ENCODE measurements around the gene COL18A1. TPM values are rescaled to one million over a fixed set of nuclear protein-coding genes. Genes with fewer than 3 reads are reported as not detected.
A peak's percentile ranks its signal among the peaks of the same experiment; 100 is the strongest.

Gene COL18A1
- total and polyA plus RNA-seq, 11 donors = 31.7 to 109 (median 59.0) TPM

DNA sequence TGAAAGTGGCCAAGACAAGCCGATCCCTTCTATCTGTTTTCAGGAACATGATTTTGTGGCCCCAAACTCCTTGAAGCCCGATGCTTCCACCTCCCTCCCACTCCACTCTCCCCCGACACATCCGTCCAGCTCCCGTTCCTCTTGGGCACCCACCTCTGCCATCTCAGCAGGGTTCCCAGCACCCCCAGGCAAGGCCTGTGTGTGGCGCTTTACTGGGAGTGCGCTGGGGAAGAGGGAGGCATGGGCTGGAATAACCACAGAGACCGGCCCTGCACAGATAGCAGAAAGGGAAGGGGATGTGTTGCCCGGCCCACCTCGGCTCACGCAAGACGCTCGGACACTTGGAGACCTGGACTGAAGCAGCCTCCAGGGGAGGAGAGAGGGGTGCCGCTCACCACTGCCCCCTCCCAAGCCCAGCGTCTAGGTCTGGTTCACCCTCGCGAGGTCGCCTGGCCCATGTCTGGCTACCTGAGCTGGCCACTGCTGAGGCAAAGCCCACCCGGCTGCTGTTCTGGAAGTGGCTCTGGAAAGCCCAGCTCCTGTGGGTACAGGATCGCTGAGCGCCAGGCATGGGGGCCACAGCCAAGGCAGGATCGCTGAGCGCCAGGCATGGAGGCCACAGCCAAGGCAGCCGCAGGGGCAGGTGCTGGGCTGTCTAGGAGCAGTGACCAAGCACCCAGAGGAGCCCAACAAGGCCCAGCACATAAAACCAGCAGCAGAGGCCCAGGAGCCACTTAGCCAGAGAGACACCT lies 23.8 kb upstream of the COL18A1 start:
- Histone ChIP-seq H3K27me3 (no peaks in the 10 kb centered on the region), H3K4me1 (peaks cover 0 to 2% (median under 1%) of the 10 kb centered on the region in 12 donors), H3K36me3 (no peaks in the 10 kb centered on the region), H3K4me3 (no peak overlapping the region), H3K27ac (no peak overlapping the region), H3K9me3 (peaks cover 0 to 7% (median 0%) of the 10 kb centered on the region in 12 donors)
- intact Hi-C loops (cut with DNase I) = loop anchor here in 2 of 10 donors (10.0 kb wide), 1 partner anchor 54 kb away; no protein-coding TSS in a partner anchor
- DNase-seq = peak; percentile 2 to 58 (median 17)
- 90 to 96% (median 94%) methylated on average over 14 to 24 of the region's 24 CpGs for WGBS, 4 donors
- no peak for ATAC-seq
- TF ChIP-seq POLR2A (IDR thresholded peaks at IDR 0.05) = no peak
- no peak for TF ChIP-seq CTCF (IDR thresholded peaks at IDR 0.05)

- peak; percentile 4 to 50 (median 19) for DNase-seq
- WGBS, 4 donors = 90 to 93% (median 91%) methylated on average over 27 to 28 of the region's 28 CpGs
- Histone ChIP-seq H3K27ac (no peak overlapping the region), H3K4me3 (no peak overlapping the region), H3K9me3 (peaks cover 0 to 6% (median 0%) of the 10 kb centered on the region in 12 donors), H3K27me3 (no peaks in the 10 kb centered on the region), H3K36me3 (no peaks in the 10 kb centered on the region), H3K4me1 (peaks cover 0 to 10% (median 9%) of the 10 kb centered on the region in 12 donors)
- intact Hi-C loops (cut with DNase I) = loop anchor here in 2 of 10 donors (10.0 kb wide), 1 partner anchor 53 kb away; no protein-coding TSS in a partner anchor
- no peak for TF ChIP-seq POLR2A (IDR thresholded peaks at IDR 0.05)
- no peak for TF ChIP-seq CTCF (IDR thresholded peaks at IDR 0.05)
- no peak for ATAC-seq
These were observed 22.9 kb upstream of the COL18A1 start for GRCh38 chr21:45381865-45382696.

GRCh38 chr21:45382697-45382997 lies 22.3 kb upstream of the COL18A1 start:
- H3K27ac ChIP-seq = no peak overlapping the region
- no peaks in the 10 kb centered on the region for H3K36me3 ChIP-seq
- H3K9me3 ChIP-seq = peaks cover 0 to under 1% (median 0%) of the 10 kb centered on the region in 12 donors
- H3K4me1 ChIP-seq = peaks cover 0 to 16% (median 15%) of the 10 kb centered on the region in 12 donors
- H3K4me3 ChIP-seq = no peak overlapping the region
- intact Hi-C loops (cut with DNase I) = loop anchor here in 2 of 10 donors (10.0 kb wide), 1 partner anchor 52 kb away; no protein-coding TSS in a partner anchor
- TF ChIP-seq CTCF (IDR thresholded peaks at IDR 0.05) (no peak), POLR2A (IDR thresholded peaks at IDR 0.05) (no peak)
- DNase-seq (peak in 4 of 5 donors; percentile 4 to 32 (median 12)), ATAC-seq (no peak)
- 95 to 97% (median 97%) methylated on average over 10 of the region's 10 CpGs for WGBS, 4 donors
- no peaks in the 10 kb centered on the region for H3K27me3 ChIP-seq
